GM23338 (cell line): Measurements from ENCODE around the gene SPACA4. TPM values are rescaled to one million over a fixed set of nuclear protein-coding genes. Genes with fewer than 3 reads are reported as not detected.

ENCODE experiments used
- ATAC-seq: fragments of 200-7000 bp; cut with Tn5 transposase; 3 replicates; pipeline ENCODE4 v1.9.1; 2020
- DNase-seq: peaks from one replicate; pipeline ENCODE4 v3.0.0-alpha.2; 2015; ENCODE audit warnings: low spot score
- H2AFZ ChIP-seq: fragments of 200-600 bp; sonication (generic); 2 replicates; pipeline ENCODE4 v1.8.0; 2016; ENCODE audit warnings: antibody characterized with exemption, mild to moderate bottlenecking, moderate library complexity
- H3F3A ChIP-seq: fragments of 200-600 bp; sonication (generic); replicated peaks from 2 replicates; pipeline ENCODE4 v1.8.0; 2017; ENCODE audit warnings: antibody characterized with exemption, mixed run types, low read depth
- H3K27ac ChIP-seq: fragments of 200-600 bp; sonication (generic); 2 replicates; pipeline ENCODE4 v1.6.1; 2016; ENCODE audit warnings: low read depth
- H3K27me3 ChIP-seq: fragments of 200-600 bp; sonication (generic); 2 replicates; pipeline ENCODE4 v1.8.0; 2016; ENCODE audit warnings: mild to moderate bottlenecking, mixed run types, moderate library complexity; ENCODE audit not compliant: insufficient read depth
- H3K36me3 ChIP-seq: fragments of 200-600 bp; sonication (generic); 2 replicates; pipeline ENCODE4 v1.8.0; 2016; ENCODE audit warnings: mild to moderate bottlenecking; ENCODE audit not compliant: insufficient read depth
- H3K4me1 ChIP-seq: fragments of 200-600 bp; sonication (generic); 2 replicates; pipeline ENCODE4 v1.8.0; 2016; ENCODE audit warnings: mild to moderate bottlenecking, moderate library complexity; ENCODE audit not compliant: insufficient read depth
- H3K4me2 ChIP-seq: fragments of 200-600 bp; sonication (generic); 2 replicates; pipeline ENCODE4 v1.7.1; 2017; ENCODE audit warnings: mixed run types
- H3K4me3 ChIP-seq: fragments of 200-600 bp; sonication (generic); 2 replicates; pipeline ENCODE4 v1.6.1; 2016; ENCODE audit warnings: mixed run types
- H3K79me2 ChIP-seq: fragments of 200-600 bp; sonication (generic); replicated peaks from 2 replicates; pipeline ENCODE4 v1.8.0; 2017; ENCODE audit warnings: mild to moderate bottlenecking; ENCODE audit not compliant: insufficient read depth
- H3K9me2 ChIP-seq: fragments of 200-600 bp; sonication (generic); 2 replicates; pipeline ENCODE4 v1.8.0; 2017; ENCODE audit not compliant: insufficient read depth
- H4K20me1 ChIP-seq: fragments of 200-600 bp; sonication (generic); replicated peaks from 2 replicates; pipeline ENCODE4 v1.8.0; 2017; ENCODE audit warnings: mild to moderate bottlenecking; ENCODE audit not compliant: insufficient read depth
- H3K27ac Mint-ChIP-seq: 2 replicates; pipeline ENCODE4 v1.8.0; 2020; ENCODE audit warnings: inconsistent platforms, mild to moderate bottlenecking, moderate library complexity, mixed read lengths
- H3K27me3 Mint-ChIP-seq: 3 replicates; pipeline ENCODE4 v1.8.0; 2022; ENCODE audit warnings: low read depth, mild to moderate bottlenecking, moderate library complexity, mixed read lengths, inconsistent platforms; ENCODE audit not compliant: insufficient read depth, poor library complexity
- H3K36me3 Mint-ChIP-seq: 3 replicates; pipeline ENCODE4 v1.8.0; 2021; ENCODE audit warnings: low read depth, mild to moderate bottlenecking, inconsistent platforms, moderate library complexity, mixed read lengths
- H3K4me1 Mint-ChIP-seq: 3 replicates; pipeline ENCODE4 v1.8.0; 2020; ENCODE audit warnings: mild to moderate bottlenecking, inconsistent platforms, mixed read lengths
- H3K4me3 Mint-ChIP-seq: 3 replicates; pipeline ENCODE4 v1.8.0; 2021; ENCODE audit warnings: moderate library complexity, mild to moderate bottlenecking, inconsistent platforms, mixed read lengths
- H3K9me3 Mint-ChIP-seq: 3 replicates; pipeline ENCODE4 v1.8.0; 2020; ENCODE audit warnings: moderate library complexity, mild to moderate bottlenecking, inconsistent platforms, mixed read lengths
- CREB1 ChIP-seq: fragments of 250-450 bp; sonication (Bioruptor Pico); IDR thresholded peaks from 2 replicates; pipeline ENCODE4 v1.5.0; 2020; ENCODE audit warnings: low read depth, mild to moderate bottlenecking, moderate library complexity
- EZH2 ChIP-seq: fragments of 200-600 bp; sonication (generic); IDR thresholded peaks from one replicate; pipeline ENCODE4 v1.8.0; 2017; ENCODE audit warnings: antibody characterized with exemption, mild to moderate bottlenecking, low read depth; ENCODE audit not compliant: unreplicated experiment
- EZH2phosphoT487 ChIP-seq: fragments of 200-600 bp; sonication (generic); IDR thresholded peaks from one replicate; pipeline ENCODE4 v1.8.1; 2018; ENCODE audit warnings: antibody characterized with exemption; ENCODE audit not compliant: unreplicated experiment
- JUNB ChIP-seq: IDR thresholded peaks from one replicate; pipeline ENCODE4 v1.6.1; 2016; ENCODE audit warnings: antibody characterized with exemption; ENCODE audit not compliant: unreplicated experiment
- NANOG ChIP-seq: IDR thresholded peaks from 2 replicates; pipeline ENCODE4 v1.6.1; 2016; ENCODE audit warnings: antibody characterized with exemption, borderline replicate concordance
- POLR2AphosphoS5 ChIP-seq: IDR thresholded peaks from 2 replicates; pipeline ENCODE4 v1.6.1; 2016; ENCODE audit warnings: antibody characterized with exemption, low read depth
- STAT1 ChIP-seq: IDR thresholded peaks from one replicate; pipeline ENCODE4 v1.6.1; 2016; ENCODE audit warnings: antibody characterized with exemption; ENCODE audit not compliant: unreplicated experiment
- ZNF114 ChIP-seq: fragments of 250-450 bp; sonication (Bioruptor Pico); IDR thresholded peaks from 2 replicates; pipeline ENCODE4 v1.5.0; 2020; ENCODE audit warnings: mild to moderate bottlenecking, moderate library complexity
- ZNF331 ChIP-seq: fragments of 250-450 bp; sonication (Bioruptor Pico); IDR thresholded peaks from 2 replicates; pipeline ENCODE4 v1.5.0; 2020; ENCODE audit warnings: low read depth, mild to moderate bottlenecking, moderate library complexity
- polyA plus RNA-seq: library from polyadenylated mRNA; unstranded; fragments of >200 nt; fragmentation: Nextera tagmentation; extraction: Ambion mirVana; gene quantifications from 2 replicates; pipeline ENCODE4 v1.2.1, GENCODE V29; 2016
- total RNA-seq: library from RNA; depleted of rRNA; stranded (reverse); fragments of >200 nt; shearing (Covaris generic); gene quantifications from 2 replicates; pipeline ENCODE4 v1.2.3, GENCODE V29; 2014
- TF ChIP-seq, protein P1 (sequence below), 2 experiments: fragments of 200-600 bp in 1 of 2; sonication (generic) in 1 of 2; conservative IDR thresholded peaks; 2 replicates each; pipeline versions ENCODE4 v1.5.1 to v1.6.1; 2016 to 2017; ENCODE audit warnings: antibody characterized with exemption in 2 of 2, low read depth in 2 of 2, mild to moderate bottlenecking in 2 of 2, moderate library complexity in 1 of 2
- TF ChIP-seq, protein P2 (sequence below): IDR thresholded peaks from one replicate; pipeline ENCODE4 v1.6.1; 2018; ENCODE audit warnings: antibody characterized with exemption; ENCODE audit not compliant: unreplicated experiment
- TF ChIP-seq, protein P3 (sequence below): fragments of 250-450 bp; sonication (Bioruptor Pico); IDR thresholded peaks from 2 replicates; pipeline ENCODE4 v1.5.0; 2020; ENCODE audit warnings: mild to moderate bottlenecking, moderate library complexity
- TF ChIP-seq, protein P4 (sequence below): IDR thresholded peaks from 2 replicates; pipeline ENCODE4 v1.6.1; 2016; ENCODE audit warnings: antibody characterized with exemption

The SPACA4 gene
- total and polyA plus RNA-seq, 2 experiments from 2014 or later: not detected

DNA sequence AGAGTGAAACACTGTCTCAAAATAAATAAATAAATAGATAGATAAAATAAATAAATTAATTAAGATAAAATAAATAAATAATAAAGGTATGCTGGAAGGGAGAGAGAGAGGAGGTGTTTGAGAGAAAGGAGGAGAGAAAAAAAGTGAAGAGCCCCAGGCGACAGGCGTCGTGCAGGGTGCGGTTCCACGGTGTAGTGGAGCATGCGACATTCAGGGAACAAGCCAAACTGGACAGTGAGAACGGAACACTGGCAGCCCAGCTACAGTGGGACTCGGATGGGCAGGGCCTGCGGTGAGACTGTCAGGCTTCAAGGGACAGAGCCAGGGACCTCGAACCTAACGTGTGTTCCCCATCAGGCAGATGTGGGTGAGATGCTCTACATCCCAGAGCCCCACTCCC, 45.1 kb upstream of the SPACA4 start:
- H2AFZ ChIP-seq: no peak overlapping the region
- 0 out of 2 replicates have a peak, but pooled peaks cover 7% of the 10 kb centered on the region for H3F3A ChIP-seq
- Mint-ChIP-seq H3K27me3 (peaks cover 5% of the 10 kb centered on the region), H3K4me1 (peaks cover under 1% of the 10 kb centered on the region; the same call in 2 of the 3 replicates), H3K36me3 (no peaks in the 10 kb centered on the region), H3K27ac (no peak overlapping the region), H3K9me3 (no peaks in the 10 kb centered on the region), H3K4me3 (no peak overlapping the region)
- no peaks in the 10 kb centered on the region for H3K9me2 ChIP-seq
- ATAC-seq (no peak), DNase-seq (no peak)
- no peak overlapping the region for H3K4me2 ChIP-seq
- no peaks in the 10 kb centered on the region for H3K27me3 ChIP-seq
- H3K4me3 ChIP-seq: no peak overlapping the region
- H3K27ac ChIP-seq: no peak overlapping the region
- TF ChIP-seq STAT1 (no peak), JUNB (no peak), ZNF331 (CRISPR knock-in tag) (no peak), ZNF114 (CRISPR knock-in tag) (no peak), CREB1 (no peak), NANOG (no peak), EZH2phosphoT487 (no peak), POLR2AphosphoS5 (no peak), EZH2 (no peak)
- TF ChIP-seq, protein P1, sequence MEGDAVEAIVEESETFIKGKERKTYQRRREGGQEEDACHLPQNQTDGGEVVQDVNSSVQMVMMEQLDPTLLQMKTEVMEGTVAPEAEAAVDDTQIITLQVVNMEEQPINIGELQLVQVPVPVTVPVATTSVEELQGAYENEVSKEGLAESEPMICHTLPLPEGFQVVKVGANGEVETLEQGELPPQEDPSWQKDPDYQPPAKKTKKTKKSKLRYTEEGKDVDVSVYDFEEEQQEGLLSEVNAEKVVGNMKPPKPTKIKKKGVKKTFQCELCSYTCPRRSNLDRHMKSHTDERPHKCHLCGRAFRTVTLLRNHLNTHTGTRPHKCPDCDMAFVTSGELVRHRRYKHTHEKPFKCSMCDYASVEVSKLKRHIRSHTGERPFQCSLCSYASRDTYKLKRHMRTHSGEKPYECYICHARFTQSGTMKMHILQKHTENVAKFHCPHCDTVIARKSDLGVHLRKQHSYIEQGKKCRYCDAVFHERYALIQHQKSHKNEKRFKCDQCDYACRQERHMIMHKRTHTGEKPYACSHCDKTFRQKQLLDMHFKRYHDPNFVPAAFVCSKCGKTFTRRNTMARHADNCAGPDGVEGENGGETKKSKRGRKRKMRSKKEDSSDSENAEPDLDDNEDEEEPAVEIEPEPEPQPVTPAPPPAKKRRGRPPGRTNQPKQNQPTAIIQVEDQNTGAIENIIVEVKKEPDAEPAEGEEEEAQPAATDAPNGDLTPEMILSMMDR (conservative IDR thresholded peaks at IDR 0.05; ENCODE audit: low read depth in 2 of 2): no peak
- TF ChIP-seq, protein P2, sequence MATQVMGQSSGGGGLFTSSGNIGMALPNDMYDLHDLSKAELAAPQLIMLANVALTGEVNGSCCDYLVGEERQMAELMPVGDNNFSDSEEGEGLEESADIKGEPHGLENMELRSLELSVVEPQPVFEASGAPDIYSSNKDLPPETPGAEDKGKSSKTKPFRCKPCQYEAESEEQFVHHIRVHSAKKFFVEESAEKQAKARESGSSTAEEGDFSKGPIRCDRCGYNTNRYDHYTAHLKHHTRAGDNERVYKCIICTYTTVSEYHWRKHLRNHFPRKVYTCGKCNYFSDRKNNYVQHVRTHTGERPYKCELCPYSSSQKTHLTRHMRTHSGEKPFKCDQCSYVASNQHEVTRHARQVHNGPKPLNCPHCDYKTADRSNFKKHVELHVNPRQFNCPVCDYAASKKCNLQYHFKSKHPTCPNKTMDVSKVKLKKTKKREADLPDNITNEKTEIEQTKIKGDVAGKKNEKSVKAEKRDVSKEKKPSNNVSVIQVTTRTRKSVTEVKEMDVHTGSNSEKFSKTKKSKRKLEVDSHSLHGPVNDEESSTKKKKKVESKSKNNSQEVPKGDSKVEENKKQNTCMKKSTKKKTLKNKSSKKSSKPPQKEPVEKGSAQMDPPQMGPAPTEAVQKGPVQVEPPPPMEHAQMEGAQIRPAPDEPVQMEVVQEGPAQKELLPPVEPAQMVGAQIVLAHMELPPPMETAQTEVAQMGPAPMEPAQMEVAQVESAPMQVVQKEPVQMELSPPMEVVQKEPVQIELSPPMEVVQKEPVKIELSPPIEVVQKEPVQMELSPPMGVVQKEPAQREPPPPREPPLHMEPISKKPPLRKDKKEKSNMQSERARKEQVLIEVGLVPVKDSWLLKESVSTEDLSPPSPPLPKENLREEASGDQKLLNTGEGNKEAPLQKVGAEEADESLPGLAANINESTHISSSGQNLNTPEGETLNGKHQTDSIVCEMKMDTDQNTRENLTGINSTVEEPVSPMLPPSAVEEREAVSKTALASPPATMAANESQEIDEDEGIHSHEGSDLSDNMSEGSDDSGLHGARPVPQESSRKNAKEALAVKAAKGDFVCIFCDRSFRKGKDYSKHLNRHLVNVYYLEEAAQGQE: no peak
- TF ChIP-seq, protein P3, sequence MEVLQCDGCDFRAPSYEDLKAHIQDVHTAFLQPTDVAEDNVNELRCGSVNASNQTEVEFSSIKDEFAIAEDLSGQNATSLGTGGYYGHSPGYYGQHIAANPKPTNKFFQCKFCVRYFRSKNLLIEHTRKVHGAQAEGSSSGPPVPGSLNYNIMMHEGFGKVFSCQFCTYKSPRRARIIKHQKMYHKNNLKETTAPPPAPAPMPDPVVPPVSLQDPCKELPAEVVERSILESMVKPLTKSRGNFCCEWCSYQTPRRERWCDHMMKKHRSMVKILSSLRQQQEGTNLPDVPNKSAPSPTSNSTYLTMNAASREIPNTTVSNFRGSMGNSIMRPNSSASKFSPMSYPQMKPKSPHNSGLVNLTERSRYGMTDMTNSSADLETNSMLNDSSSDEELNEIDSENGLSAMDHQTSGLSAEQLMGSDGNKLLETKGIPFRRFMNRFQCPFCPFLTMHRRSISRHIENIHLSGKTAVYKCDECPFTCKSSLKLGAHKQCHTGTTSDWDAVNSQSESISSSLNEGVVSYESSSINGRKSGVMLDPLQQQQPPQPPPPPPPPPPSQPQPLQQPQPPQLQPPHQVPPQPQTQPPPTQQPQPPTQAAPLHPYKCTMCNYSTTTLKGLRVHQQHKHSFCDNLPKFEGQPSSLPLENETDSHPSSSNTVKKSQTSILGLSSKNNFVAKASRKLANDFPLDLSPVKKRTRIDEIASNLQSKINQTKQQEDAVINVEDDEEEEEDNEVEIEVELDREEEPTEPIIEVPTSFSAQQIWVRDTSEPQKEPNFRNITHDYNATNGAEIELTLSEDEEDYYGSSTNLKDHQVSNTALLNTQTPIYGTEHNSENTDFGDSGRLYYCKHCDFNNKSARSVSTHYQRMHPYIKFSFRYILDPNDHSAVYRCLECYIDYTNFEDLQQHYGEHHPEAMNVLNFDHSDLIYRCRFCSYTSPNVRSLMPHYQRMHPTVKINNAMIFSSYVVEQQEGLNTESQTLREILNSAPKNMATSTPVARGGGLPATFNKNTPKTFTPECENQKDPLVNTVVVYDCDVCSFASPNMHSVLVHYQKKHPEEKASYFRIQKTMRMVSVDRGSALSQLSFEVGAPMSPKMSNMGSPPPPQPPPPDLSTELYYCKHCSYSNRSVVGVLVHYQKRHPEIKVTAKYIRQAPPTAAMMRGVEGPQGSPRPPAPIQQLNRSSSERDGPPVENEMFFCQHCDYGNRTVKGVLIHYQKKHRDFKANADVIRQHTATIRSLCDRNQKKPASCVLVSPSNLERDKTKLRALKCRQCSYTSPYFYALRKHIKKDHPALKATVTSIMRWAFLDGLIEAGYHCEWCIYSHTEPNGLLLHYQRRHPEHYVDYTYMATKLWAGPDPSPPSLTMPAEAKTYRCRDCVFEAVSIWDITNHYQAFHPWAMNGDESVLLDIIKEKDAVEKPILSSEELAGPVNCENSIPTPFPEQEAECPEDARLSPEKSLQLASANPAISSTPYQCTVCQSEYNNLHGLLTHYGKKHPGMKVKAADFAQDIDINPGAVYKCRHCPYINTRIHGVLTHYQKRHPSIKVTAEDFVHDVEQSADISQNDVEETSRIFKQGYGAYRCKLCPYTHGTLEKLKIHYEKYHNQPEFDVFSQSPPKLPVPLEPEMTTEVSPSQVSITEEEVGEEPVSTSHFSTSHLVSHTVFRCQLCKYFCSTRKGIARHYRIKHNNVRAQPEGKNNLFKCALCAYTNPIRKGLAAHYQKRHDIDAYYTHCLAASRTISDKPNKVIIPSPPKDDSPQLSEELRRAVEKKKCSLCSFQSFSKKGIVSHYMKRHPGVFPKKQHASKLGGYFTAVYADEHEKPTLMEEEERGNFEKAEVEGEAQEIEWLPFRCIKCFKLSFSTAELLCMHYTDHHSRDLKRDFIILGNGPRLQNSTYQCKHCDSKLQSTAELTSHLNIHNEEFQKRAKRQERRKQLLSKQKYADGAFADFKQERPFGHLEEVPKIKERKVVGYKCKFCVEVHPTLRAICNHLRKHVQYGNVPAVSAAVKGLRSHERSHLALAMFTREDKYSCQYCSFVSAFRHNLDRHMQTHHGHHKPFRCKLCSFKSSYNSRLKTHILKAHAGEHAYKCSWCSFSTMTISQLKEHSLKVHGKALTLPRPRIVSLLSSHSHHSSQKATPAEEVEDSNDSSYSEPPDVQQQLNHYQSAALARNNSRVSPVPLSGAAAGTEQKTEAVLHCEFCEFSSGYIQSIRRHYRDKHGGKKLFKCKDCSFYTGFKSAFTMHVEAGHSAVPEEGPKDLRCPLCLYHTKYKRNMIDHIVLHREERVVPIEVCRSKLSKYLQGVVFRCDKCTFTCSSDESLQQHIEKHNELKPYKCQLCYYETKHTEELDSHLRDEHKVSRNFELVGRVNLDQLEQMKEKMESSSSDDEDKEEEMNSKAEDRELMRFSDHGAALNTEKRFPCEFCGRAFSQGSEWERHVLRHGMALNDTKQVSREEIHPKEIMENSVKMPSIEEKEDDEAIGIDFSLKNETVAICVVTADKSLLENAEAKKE (CRISPR knock-in tag): no peak
- TF ChIP-seq, protein P4, sequence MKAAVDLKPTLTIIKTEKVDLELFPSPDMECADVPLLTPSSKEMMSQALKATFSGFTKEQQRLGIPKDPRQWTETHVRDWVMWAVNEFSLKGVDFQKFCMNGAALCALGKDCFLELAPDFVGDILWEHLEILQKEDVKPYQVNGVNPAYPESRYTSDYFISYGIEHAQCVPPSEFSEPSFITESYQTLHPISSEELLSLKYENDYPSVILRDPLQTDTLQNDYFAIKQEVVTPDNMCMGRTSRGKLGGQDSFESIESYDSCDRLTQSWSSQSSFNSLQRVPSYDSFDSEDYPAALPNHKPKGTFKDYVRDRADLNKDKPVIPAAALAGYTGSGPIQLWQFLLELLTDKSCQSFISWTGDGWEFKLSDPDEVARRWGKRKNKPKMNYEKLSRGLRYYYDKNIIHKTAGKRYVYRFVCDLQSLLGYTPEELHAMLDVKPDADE: no peak
- no peaks in the 10 kb centered on the region; the same call in 1 of the 2 replicates for H3K4me1 ChIP-seq
- no peaks in the 10 kb centered on the region for H4K20me1 ChIP-seq
- H3K36me3 ChIP-seq: no peaks in the 10 kb centered on the region
- H3K79me2 ChIP-seq: no peaks in the 10 kb centered on the region
